Neuronal stem cell (in vitro differentiated cells): ENCODE data around the gene UQCR10.

Experiments
- DNase-seq: peaks from one replicate; pipeline ENCODE4 v3.0.0-alpha.2; 2013; ENCODE audit warnings: low spot score
- H2AFZ ChIP-seq: one replicate; pipeline ENCODE4 v1.6.1; 2013; ENCODE audit warnings: mild to moderate bottlenecking, low read length, inconsistent platforms
- H2AK5ac ChIP-seq: 2 replicates; pipeline ENCODE4 v1.6.1; 2013; ENCODE audit warnings: low read depth, mild to moderate bottlenecking, inconsistent platforms, low read length, moderate library complexity, mixed read lengths
- H2BK120ac ChIP-seq: 2 replicates; pipeline ENCODE4 v1.6.1; 2013; ENCODE audit warnings: low read depth, mild to moderate bottlenecking, inconsistent platforms, low read length, moderate library complexity, mixed read lengths
- H2BK12ac ChIP-seq: one replicate; pipeline ENCODE4 v1.6.1; 2013; ENCODE audit warnings: low read length, inconsistent platforms
- H2BK15ac ChIP-seq: 2 replicates; pipeline ENCODE4 v1.6.1; 2013; ENCODE audit warnings: mild to moderate bottlenecking, low read length, inconsistent platforms, mixed read lengths
- H2BK5ac ChIP-seq: one replicate; pipeline ENCODE4 v1.6.1; 2013; ENCODE audit warnings: inconsistent platforms, mild to moderate bottlenecking, low read length, moderate library complexity
- H3K14ac ChIP-seq: one replicate; pipeline ENCODE4 v1.6.1; 2013; ENCODE audit warnings: low read length, inconsistent platforms
- H3K18ac ChIP-seq: 2 replicates; pipeline ENCODE4 v1.6.1; 2013; ENCODE audit warnings: low read length, inconsistent platforms
- H3K23ac ChIP-seq: 2 replicates; pipeline ENCODE4 v1.6.1; 2013; ENCODE audit warnings: low read depth, mild to moderate bottlenecking, mixed read lengths, low read length, inconsistent platforms; ENCODE audit not compliant: poor library complexity
- H3K27ac ChIP-seq: replicated peaks from 3 replicates; pipeline ENCODE4 v1.5.1; 2013; ENCODE audit warnings: low read length, inconsistent platforms
- H3K27me3 ChIP-seq, 3 experiments: 2 replicates each; pipeline ENCODE4 v1.6.1; 2013; ENCODE audit warnings: low read length in 3 of 3, mild to moderate bottlenecking in 2 of 3, inconsistent platforms in 1 of 3, low read depth in 1 of 3, mixed read lengths in 1 of 3, moderate library complexity in 1 of 3; ENCODE audit not compliant: control insufficient read depth in 3 of 3, insufficient read depth in 3 of 3
- H3K36me3 ChIP-seq, 2 donors: replicated peaks in 1 of 2; 2 replicates each; pipeline ENCODE4 v1.6.1; 2013; ENCODE audit warnings: low read length in 2 of 2; ENCODE audit not compliant: control insufficient read depth in 2 of 2, insufficient read depth in 2 of 2
- H3K4ac ChIP-seq: 2 replicates; pipeline ENCODE4 v1.6.1; 2013; ENCODE audit warnings: inconsistent platforms, mild to moderate bottlenecking, low read length, moderate library complexity
- H3K4me1 ChIP-seq, 2 donors: 1 replicate in 1 of 2; 2 replicates in 1 of 2; pipeline ENCODE4 v1.6.1; 2013; ENCODE audit warnings: low read length in 2 of 2, low read depth in 1 of 2; ENCODE audit not compliant: control insufficient read depth in 2 of 2, insufficient read depth in 1 of 2
- H3K4me2 ChIP-seq: one replicate; pipeline ENCODE4 v1.6.1; 2013; ENCODE audit warnings: mild to moderate bottlenecking, low read length, inconsistent platforms; ENCODE audit not compliant: insufficient read depth, poor library complexity, severe bottlenecking
- H3K4me3 ChIP-seq, 2 donors: 2 replicates each; pipeline ENCODE4 v1.5.1; 2013; ENCODE audit warnings: low read length in 2 of 2, mild to moderate bottlenecking in 2 of 2, inconsistent platforms in 1 of 2, moderate library complexity in 1 of 2
- H3K79me1 ChIP-seq: one replicate; pipeline ENCODE4 v1.6.1; 2013; ENCODE audit warnings: low read depth, mild to moderate bottlenecking, inconsistent platforms, low read length, moderate library complexity
- H3K9ac ChIP-seq: one replicate; pipeline ENCODE4 v1.6.1; 2013; ENCODE audit warnings: mild to moderate bottlenecking, low read depth, low read length, inconsistent platforms; ENCODE audit not compliant: poor library complexity
- H3K9me3 ChIP-seq, 2 donors: replicated peaks in 1 of 2; 2 replicates each; pipeline versions ENCODE3 to v1.6.1; 2013; ENCODE audit warnings: low read length in 2 of 2, mild to moderate bottlenecking in 2 of 2, inconsistent platforms in 1 of 2, low read depth in 1 of 2, mixed read lengths in 1 of 2, moderate library complexity in 1 of 2; ENCODE audit not compliant: control insufficient read depth in 2 of 2, insufficient read depth in 1 of 2
- H4K8ac ChIP-seq: one replicate; pipeline ENCODE4 v1.6.1; 2013; ENCODE audit warnings: low read depth, mild to moderate bottlenecking, inconsistent platforms, low read length, moderate library complexity
- H4K91ac ChIP-seq: one replicate; pipeline ENCODE4 v1.6.1; 2013; ENCODE audit warnings: low read length, low read depth, mild to moderate bottlenecking, inconsistent platforms; ENCODE audit not compliant: poor library complexity
- WGBS, 2 donors: extraction: QIAGEN DNeasy Blood & Tissue Kit; methylation state at CpG; one replicate each; pipeline ENCODE4 v1.1.7; 2013; ENCODE audit warnings: missing lambda C conversion rate in 2 of 2, mixed read lengths in 1 of 2; ENCODE audit not compliant: insufficient read length in 2 of 2, insufficient replicate concordance in 1 of 2; ENCODE audit errors: extremely low coverage in 2 of 2; 5-methylcytosine and 5-hydroxymethylcytosine counted together

The UQCR10 gene

DNA sequence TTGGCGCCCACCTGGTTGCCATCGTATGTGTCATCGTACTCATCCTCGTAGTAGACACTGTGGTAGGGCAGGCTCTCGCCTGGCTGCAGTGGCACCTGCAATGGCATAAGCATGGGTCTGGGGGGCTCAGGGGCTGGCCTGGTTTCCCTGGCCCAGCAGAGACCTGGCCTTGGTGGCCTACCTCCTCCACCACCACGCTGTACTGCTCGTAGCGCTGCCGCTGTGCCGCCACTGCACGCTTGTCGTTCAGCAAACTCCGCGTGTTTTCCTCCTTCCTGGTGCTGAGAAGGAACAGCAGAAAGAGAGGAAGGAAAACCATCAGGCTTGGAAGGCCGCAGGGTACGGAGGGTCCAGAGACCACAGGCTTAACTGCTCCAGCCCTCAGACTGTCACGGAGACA, 26.2 kb downstream of the UQCR10 start:
- no peak overlapping the region for H2BK15ac ChIP-seq
- H3K4ac ChIP-seq: no peak overlapping the region
- WGBS, 2 donors: no CpG with 5 or more reads among the region's 17 CpGs
- H4K91ac ChIP-seq: no peak overlapping the region
- no peak overlapping the region for H2BK120ac ChIP-seq
- no peak overlapping the region for H2BK12ac ChIP-seq
- H2BK5ac ChIP-seq: no peak overlapping the region
- H2AFZ ChIP-seq: no peak overlapping the region
- no peak overlapping the region for H3K23ac ChIP-seq
- H3K27me3 ChIP-seq: no peaks in the 10 kb centered on the region
- H2AK5ac ChIP-seq: no peak overlapping the region
- H3K27ac ChIP-seq: no peak overlapping the region
- H3K4me2 ChIP-seq: no peak overlapping the region
- H3K79me1 ChIP-seq: peaks cover 2% of the 10 kb centered on the region
- no peaks in the 10 kb centered on the region for H3K9me3 ChIP-seq
- no peak overlapping the region for H4K8ac ChIP-seq
- no peak for DNase-seq
- H3K4me1 ChIP-seq: no peaks in the 10 kb centered on the region
- H3K14ac ChIP-seq: no peak overlapping the region
- no peak overlapping the region for H3K9ac ChIP-seq
- H3K36me3 ChIP-seq: peaks cover 21 to 87% of the 10 kb centered on the region in 2 donors
- H3K18ac ChIP-seq: peak overlapping the region; percentile 25
- no peak overlapping the region for H3K4me3 ChIP-seq

DNA sequence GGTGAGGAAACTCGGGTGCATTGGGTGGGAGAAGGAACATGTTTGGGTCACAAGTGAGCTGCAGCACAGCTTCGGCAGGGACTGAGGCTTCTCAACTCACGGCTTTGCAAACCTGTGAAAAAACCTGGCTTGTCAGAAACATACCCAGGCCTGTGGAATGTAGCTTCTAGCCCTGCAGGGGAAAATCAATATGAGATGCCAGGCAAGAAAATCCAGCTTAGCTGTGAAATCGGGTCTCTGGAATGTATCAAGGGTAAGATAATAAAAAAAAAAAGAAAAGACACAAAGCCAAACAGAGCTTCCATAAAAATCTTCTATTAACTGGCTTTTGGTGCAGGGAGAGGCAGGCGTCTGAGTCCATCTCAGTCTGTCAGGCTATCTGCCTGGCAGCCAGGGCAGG, 28.5 kb downstream of the UQCR10 start:
- H3K18ac ChIP-seq: no peak overlapping the region
- H4K91ac ChIP-seq: no peak overlapping the region
- H2BK5ac ChIP-seq: no peak overlapping the region
- H3K36me3 ChIP-seq: peaks cover 12 to 87% of the 10 kb centered on the region in 2 donors
- DNase-seq: no peak
- H2BK120ac ChIP-seq: no peak overlapping the region
- no peak overlapping the region for H3K4ac ChIP-seq
- no CpG with 5 or more reads among the region's 5 CpGs for WGBS, 2 donors
- H2BK15ac ChIP-seq: no peak overlapping the region
- H3K27me3 ChIP-seq: no peaks in the 10 kb centered on the region
- no peak overlapping the region for H4K8ac ChIP-seq
- no peak overlapping the region for H3K9ac ChIP-seq
- H3K79me1 ChIP-seq: no peaks in the 10 kb centered on the region
- H3K9me3 ChIP-seq: no peaks in the 10 kb centered on the region
- no peak overlapping the region for H2BK12ac ChIP-seq
- H3K4me2 ChIP-seq: no peak overlapping the region
- H2AFZ ChIP-seq: no peak overlapping the region
- no peak overlapping the region for H3K27ac ChIP-seq
- no peak overlapping the region for H3K4me3 ChIP-seq
- H3K4me1 ChIP-seq: peaks cover 0 to under 1% of the 10 kb centered on the region in 2 donors
- no peak overlapping the region for H2AK5ac ChIP-seq
- no peak overlapping the region for H3K23ac ChIP-seq
- no peak overlapping the region for H3K14ac ChIP-seq

DNA sequence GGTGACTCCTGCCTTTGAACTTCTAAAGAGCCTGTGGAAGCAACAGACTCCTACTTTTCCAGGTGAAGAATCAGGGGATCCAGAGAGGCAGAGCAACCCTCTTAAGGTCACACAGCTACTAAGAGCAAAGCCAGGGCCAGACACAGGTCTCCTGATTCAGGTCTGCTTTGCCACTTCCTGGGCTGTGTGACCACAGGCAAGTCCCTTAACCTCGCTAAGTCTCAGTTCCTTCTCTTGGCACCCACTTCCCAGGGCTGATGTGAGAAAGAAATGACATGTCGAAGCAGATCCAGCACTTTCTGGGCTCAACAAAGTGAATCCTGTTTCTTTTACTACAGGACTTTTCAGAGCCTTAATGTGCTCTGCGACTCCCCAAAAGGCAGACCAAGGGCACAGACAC, 30.2 kb downstream of the UQCR10 start:
- H2AFZ ChIP-seq: no peak overlapping the region
- H3K36me3 ChIP-seq: peaks cover 14 to 89% of the 10 kb centered on the region in 2 donors
- H2AK5ac ChIP-seq: no peak overlapping the region
- H2BK12ac ChIP-seq: no peak overlapping the region
- H2BK5ac ChIP-seq: no peak overlapping the region
- H3K9ac ChIP-seq: no peak overlapping the region
- no peak overlapping the region for H3K27ac ChIP-seq
- H3K79me1 ChIP-seq: no peaks in the 10 kb centered on the region
- no peak overlapping the region for H2BK15ac ChIP-seq
- H3K4me1 ChIP-seq: peaks cover 0 to 10% of the 10 kb centered on the region in 2 donors
- no peak overlapping the region for H4K8ac ChIP-seq
- H3K4me3 ChIP-seq: no peak overlapping the region
- H3K23ac ChIP-seq: no peak overlapping the region
- H3K27me3 ChIP-seq: no peaks in the 10 kb centered on the region
- H3K4me2 ChIP-seq: no peak overlapping the region
- no peak for DNase-seq
- no peak overlapping the region for H3K4ac ChIP-seq
- no peak overlapping the region for H2BK120ac ChIP-seq
- WGBS, 2 donors: no CpG with 5 or more reads among the region's 3 CpGs
- H3K14ac ChIP-seq: no peak overlapping the region
- H3K18ac ChIP-seq: no peak overlapping the region
- no peaks in the 10 kb centered on the region for H3K9me3 ChIP-seq
- H4K91ac ChIP-seq: no peak overlapping the region

DNA sequence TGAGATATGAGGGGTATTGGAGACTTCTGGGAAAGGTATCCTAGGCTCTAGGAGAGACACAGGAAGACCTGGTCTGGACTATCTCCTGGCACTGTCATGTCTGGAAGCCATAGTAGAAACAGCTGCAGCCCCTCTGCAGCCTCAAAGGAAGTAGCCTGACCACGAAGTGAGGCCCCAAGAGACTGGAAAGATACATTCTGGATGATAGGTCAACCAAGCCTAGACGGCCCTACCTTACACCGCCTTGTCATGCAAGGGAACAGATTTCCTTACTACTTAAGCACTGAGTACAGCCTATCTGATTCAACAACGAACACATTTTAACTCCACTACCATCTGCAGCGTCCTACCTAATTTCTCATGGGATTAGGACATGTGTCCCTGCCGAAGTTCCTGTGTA, 31.1 kb downstream of the UQCR10 start:
- DNase-seq: no peak
- H3K9ac ChIP-seq: no peak overlapping the region
- WGBS, 2 donors: no CpG with 5 or more reads among the region's 6 CpGs
- no peak overlapping the region for H2BK120ac ChIP-seq
- H3K27ac ChIP-seq: no peak overlapping the region
- H3K4me1 ChIP-seq: peaks cover 0 to 10% of the 10 kb centered on the region in 2 donors
- H3K9me3 ChIP-seq: no peaks in the 10 kb centered on the region
- H3K36me3 ChIP-seq: peaks cover 11 to 87% of the 10 kb centered on the region in 2 donors
- H2BK5ac ChIP-seq: no peak overlapping the region
- H3K4me2 ChIP-seq: no peak overlapping the region
- no peak overlapping the region for H2BK12ac ChIP-seq
- H2AK5ac ChIP-seq: no peak overlapping the region
- no peak overlapping the region for H4K8ac ChIP-seq
- H3K4ac ChIP-seq: no peak overlapping the region
- H3K14ac ChIP-seq: no peak overlapping the region
- H3K79me1 ChIP-seq: no peaks in the 10 kb centered on the region
- H2BK15ac ChIP-seq: no peak overlapping the region
- H2AFZ ChIP-seq: no peak overlapping the region
- H3K27me3 ChIP-seq: no peaks in the 10 kb centered on the region
- H3K23ac ChIP-seq: no peak overlapping the region
- H4K91ac ChIP-seq: no peak overlapping the region
- no peak overlapping the region for H3K18ac ChIP-seq
- H3K4me3 ChIP-seq: no peak overlapping the region
